ENCODE results near the gene TAGAP.

TAGAP gene

GRCh38 chr6:159044899-159045727 is at the start of gene TAGAP:
Gene TAGAP, minus strand, starts transcription at chr6:159044991. Its CDS starts 845 bp downstream, at chr6:159044146.
- no peak for DNase-seq (ENCODE audit: low read depth)

DNA sequence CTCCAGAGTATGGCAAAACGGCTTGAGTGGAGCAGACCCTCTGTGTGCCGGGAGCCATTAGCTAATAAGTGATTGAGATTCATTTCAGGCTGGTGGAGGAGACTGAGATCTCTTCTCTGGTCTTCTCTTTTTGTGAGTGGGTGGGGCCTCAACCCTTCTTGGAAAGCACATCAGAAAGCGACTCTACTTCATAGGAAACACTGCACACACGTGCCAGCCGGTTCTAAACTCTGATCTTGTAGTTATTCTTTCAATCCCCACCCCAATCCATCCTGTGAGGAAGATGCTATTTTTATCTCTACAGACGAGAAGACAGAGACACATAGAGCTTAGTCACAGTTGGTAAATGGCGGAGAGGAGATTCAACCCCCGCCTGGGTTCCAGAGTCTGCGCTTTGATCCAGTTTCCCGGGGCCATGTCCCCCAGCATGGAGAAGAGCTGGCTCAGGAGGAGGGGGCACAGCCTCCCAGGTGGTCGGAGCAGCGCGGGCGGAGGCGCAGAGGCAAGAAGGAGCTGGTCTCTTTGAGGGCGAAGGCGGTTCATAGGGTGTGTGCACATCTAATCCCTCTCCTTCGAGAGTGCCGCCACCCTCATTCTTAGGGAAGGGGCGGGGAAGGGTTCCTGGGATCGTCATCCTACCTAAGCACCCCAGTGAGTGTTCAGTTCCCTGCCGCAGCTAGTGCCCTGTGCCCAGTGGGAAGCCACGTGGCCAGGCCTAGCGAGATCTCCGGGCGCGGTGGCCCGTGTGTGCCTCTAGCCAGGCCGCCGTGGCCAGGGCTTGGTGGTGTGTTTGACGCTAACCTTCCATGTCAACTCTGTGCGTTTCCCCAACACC is 49.0 kb upstream of the TAGAP start:
- DNase-seq (ENCODE audit: low read depth): no peak

GRCh38 chr6:159092631-159093030 is 47.8 kb upstream of the TAGAP start:
- DNase-seq (ENCODE audit: low read depth): no peak

GRCh38 chr6:159090530-159091480 is 46.0 kb upstream of the TAGAP start:
- DNase-seq (ENCODE audit: low read depth): no peak

- DNase-seq (ENCODE audit: low read depth): no peak
Measured at GRCh38 chr6:159089909-159090308, 45.1 kb upstream of the TAGAP start.

GRCh38 chr6:159089443-159089842 is 44.7 kb upstream of the TAGAP start:
- no peak for DNase-seq (ENCODE audit: low read depth)

DNA sequence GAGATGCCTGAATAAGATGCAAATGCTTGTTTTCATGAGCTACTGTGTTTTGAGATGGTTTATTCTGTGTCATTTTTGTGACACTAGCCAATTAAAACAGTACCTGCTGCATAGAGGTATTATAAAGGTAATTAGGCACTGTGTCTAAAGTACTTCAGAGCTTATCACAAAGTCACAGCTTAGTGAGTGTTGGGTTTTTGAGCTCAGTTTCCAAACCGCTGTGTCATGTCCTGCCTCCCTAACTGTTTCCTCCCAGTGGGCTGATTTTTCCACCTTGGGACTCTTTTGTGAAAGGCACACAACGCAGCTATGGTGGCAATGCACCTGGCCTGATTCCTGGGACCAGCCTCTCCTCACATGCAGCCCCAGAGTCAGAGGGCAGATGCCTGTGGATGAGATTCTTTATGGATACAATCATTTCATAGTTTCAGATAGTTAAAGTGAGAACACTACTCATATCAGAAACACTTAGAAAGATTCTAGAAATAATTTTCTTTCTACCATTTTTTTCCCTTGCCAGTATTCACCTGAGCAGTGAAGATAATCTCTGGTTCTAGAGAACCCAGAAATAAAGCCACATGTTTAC is 41.3 kb upstream of the TAGAP start:
- no peak for DNase-seq (ENCODE audit: low read depth)

DNA sequence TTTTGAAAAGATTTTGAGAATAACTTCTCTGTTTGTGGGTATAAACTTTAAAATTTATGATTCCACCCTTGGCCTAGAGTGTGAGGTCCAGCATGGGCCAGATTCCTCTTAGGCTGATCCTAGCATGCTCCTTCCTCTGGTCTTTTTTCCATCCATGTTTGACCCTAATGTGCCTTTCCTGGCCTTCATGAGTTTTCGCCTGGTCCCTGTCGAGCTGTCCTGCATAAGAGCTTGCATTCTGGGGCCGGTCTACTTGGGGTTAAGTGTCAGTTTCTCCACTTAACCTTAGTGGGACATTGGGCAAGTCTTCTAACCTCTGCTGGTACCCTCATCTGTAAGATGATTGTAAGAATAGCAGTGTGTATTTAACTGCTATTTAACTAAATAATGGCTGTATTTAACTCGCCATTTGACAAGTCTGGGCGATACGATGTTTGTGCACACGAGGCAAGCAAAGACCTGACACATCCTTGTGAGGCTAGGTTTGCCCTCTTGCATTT is 40.7 kb upstream of the TAGAP start:
- no peak for DNase-seq (ENCODE audit: low read depth)

DNA sequence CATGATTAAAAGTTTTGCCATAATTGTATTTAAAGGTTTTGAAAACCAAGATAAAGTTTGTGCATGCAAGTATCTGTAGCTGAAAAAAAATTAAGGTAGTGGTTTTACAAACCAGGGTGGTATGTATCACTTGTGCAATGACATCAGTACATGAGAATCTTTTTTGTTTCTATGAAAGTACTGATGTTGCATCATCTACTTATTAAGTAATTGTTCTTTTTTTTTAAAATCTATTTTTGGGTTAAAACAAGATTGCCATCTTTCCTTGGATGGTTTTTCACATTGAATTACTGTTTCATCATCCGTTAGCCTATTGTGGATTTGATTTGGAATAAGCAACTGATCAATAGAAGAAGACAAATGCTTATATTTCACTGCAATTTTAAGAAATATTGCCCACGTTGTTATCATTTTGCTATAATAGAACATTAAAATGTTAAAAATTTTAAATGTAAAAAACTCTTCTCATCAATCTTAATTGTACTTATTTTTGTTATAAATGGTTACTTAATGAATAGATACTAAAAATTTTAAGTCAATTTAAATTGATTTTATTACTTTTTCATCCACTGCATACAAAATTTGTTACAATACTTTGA is 39.8 kb upstream of the TAGAP start:
- peak; percentile 35 for DNase-seq (ENCODE audit: low read depth)

DNA sequence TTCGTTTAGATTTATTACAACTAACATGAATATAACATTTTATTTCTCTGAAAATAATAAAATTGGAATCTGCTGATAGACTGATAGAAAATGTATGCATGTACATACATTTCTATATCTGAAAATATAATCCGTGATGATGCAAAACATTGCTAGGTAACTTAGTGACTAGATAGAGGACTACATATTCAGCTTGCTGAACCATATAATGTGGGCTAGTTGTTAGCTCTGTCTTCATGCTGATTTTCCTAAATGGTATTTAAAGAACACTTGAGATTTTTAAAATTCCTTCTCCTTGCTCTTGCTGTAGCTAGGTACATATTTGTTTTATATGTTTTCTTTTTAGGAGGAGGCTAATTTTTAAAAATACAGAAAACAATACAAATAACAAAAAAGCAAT is 38.4 kb upstream of the TAGAP start:
- no peak for DNase-seq (ENCODE audit: low read depth)

- DNase-seq (ENCODE audit: low read depth): no peak
Measured at GRCh38 chr6:159082039-159082815, 37.4 kb upstream of the TAGAP start.

DNA sequence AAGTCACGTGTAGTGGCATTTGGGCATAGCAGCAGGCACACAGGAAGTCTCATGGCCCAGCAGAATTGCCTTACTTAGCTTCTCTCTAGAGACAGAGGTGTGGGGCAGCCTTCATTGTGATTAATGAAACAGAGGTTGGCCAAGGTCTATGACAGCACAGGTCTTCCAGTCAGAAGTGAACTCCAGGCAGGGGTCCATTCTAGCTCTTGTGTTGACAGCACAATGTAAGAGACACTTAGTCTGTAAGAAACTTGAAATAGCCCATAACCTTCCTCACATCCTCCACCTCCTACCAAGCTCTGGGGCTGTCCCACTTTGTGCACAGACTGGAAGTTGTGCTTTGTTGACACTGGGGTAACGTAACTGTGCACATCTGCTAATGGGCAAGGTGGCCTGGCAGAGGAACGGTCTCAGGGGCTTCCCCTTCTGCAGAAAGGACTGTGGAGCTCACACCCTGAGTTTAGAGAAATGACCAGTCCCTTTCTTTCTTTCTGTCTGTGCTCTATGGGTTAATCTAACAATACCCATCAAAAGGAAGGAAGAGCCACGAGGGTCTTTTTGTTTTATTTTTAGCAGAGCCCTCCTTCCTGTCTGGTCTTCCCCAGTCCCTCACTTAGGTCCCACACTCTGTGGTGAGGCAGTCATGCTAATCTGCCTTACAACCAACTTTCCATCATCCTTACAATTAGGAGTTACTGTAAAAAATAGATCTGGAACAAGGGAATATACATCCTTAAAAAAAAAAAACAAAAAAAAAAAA is 35.6 kb upstream of the TAGAP start:
- DNase-seq (ENCODE audit: low read depth): no peak

GRCh38 chr6:159079367-159079766 is 34.6 kb upstream of the TAGAP start:
- DNase-seq (ENCODE audit: low read depth): no peak

DNA sequence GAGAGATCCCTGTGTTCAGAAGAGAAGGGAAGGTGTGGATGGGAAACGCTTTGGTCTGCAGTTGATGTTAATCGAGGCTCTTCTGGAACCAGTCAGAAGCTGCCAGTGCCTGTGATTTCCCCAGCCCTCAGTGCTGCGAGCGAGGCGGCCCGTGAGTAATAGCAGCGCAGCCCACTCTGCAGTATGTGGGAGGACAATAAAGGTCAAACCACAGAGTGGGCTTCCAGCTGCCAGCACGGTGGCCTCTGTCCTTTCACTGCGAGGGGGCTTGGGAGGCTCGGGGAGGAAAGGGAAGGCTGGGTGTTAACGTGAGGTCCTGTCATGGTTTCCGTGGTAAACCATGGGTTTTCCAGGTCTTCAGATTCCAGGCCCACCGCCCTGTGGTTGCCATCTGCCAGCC is 32.3 kb upstream of the TAGAP start:
- DNase-seq (ENCODE audit: low read depth): no peak

GRCh38 chr6:159075506-159076228 is 30.9 kb upstream of the TAGAP start:
- no peak for DNase-seq (ENCODE audit: low read depth)

GRCh38 chr6:159074876-159075275 is 30.1 kb upstream of the TAGAP start:
- no peak for DNase-seq (ENCODE audit: low read depth)

DNA sequence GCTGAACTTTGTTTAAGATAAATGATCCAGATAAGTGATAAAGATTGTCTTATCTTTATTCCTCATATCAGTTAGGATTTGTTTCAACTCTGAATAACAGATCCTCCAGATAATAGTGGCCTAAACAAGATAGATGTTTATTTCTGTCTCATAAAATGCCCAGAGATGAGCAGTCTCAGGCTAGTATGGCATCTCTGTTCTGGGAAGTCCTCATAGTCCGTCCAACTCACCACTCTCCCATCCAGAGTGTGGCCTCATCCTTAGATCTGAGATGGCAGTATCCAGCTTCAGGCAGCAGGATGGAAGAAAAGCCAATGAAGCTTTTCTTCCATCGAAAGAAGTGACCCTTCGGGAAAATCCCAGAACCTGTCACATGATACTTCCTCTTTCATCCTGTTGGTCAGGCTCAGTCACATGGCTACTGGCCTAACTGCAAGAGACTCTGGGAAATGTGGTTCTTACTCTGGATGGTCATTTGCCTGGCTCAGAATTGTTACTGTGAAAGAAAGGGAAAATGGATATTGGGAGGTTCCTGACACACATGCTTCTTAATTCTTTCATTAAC is 29.4 kb upstream of the TAGAP start:
- peak; percentile 14 for DNase-seq (ENCODE audit: low read depth)
